ENCODE measurements around the gene CELF2.

GRCh38 chr10:11331046-11331577 lies 313.4 kb downstream of the CELF2 start:
- TF ChIP-seq CTCF (IDR thresholded peaks at IDR 0.05) (no peak), POLR2A (IDR thresholded peaks at IDR 0.05) (no peak)
